CD4-positive, alpha-beta T cell (primary cell): Measurements from ENCODE around the gene SLC24A3. TPM values are rescaled to one million over a fixed set of nuclear protein-coding genes. Genes with fewer than 3 reads are reported as not detected.

Experiments used
- ATAC-seq: fragments of 200-7000 bp; cut with Tn5 transposase; one replicate; pipeline ENCODE4 v1.10.0; 2022; ENCODE audit warnings: mild to moderate bottlenecking; ENCODE audit not compliant: poor library complexity
- CTCF ChIA-PET: fragments of 350-600 bp; sonication (Branson Sonifier 250); formaldehyde crosslinking; loops from one replicate; lab custom pipeline; 2021; ENCODE audit warnings: antibody characterized with exemption, inconsistent platforms; lab: Charles Lee
- POLR2A ChIA-PET: fragments of 350-600 bp; sonication (Branson Sonifier 250); formaldehyde crosslinking; loops from one replicate; lab custom pipeline; 2021; ENCODE audit warnings: antibody characterized with exemption, inconsistent platforms; lab: Charles Lee
- DNase-seq, 14 experiments: peaks; one replicate each; pipeline ENCODE4 v3.0.0-alpha.2; 2013 to 2020; ENCODE audit warnings: mixed read lengths in 2 of 14
- H3K27ac ChIP-seq, 2 donors: one replicate each; pipeline versions ENCODE4 v1.5.1 to v1.7.0; 2013; ENCODE audit warnings: low read length in 2 of 2, low read depth in 1 of 2, mild to moderate bottlenecking in 1 of 2
- H3K27me3 ChIP-seq, 2 experiments: 1 replicate in 1 of 2; 2 replicates in 1 of 2; pipeline versions ENCODE4 v1.6.1 to v1.7.0; 2013; ENCODE audit warnings: low read length in 2 of 2, control low read depth in 1 of 2, mild to moderate bottlenecking in 1 of 2, moderate library complexity in 1 of 2; ENCODE audit not compliant: insufficient read depth in 2 of 2, control insufficient read depth in 1 of 2
- H3K36me3 ChIP-seq: one replicate; pipeline ENCODE4 v1.6.1; 2013; ENCODE audit warnings: low read length, control low read depth; ENCODE audit not compliant: insufficient read depth
- H3K4me1 ChIP-seq: one replicate; pipeline ENCODE4 v1.6.1; 2013; ENCODE audit warnings: low read length, control low read depth; ENCODE audit not compliant: insufficient read depth
- H3K4me3 ChIP-seq: one replicate; pipeline ENCODE4 v1.5.1; 2013; ENCODE audit warnings: mild to moderate bottlenecking, low read length, moderate library complexity
- H3K9me3 ChIP-seq, 2 experiments: 1 replicate in 1 of 2; 2 replicates in 1 of 2; pipeline versions ENCODE4 v1.6.1 to v1.7.0; 2013; ENCODE audit warnings: low read length in 2 of 2, mild to moderate bottlenecking in 2 of 2, control low read depth in 1 of 2, moderate library complexity in 1 of 2; ENCODE audit not compliant: control insufficient read depth in 1 of 2, insufficient read depth in 1 of 2
- H3K27ac Mint-ChIP-seq: one replicate; pipeline ENCODE4 v1.8.0; 2020; ENCODE audit warnings: mixed read lengths
- H3K27me3 Mint-ChIP-seq: one replicate; pipeline ENCODE4 v1.8.0; 2021; ENCODE audit warnings: mixed read lengths
- H3K36me3 Mint-ChIP-seq: one replicate; pipeline ENCODE4 v1.8.0; 2021; ENCODE audit warnings: low read depth, mixed read lengths
- H3K4me1 Mint-ChIP-seq: one replicate; pipeline ENCODE4 v1.8.0; 2021; ENCODE audit warnings: low read depth, mixed read lengths
- H3K4me3 Mint-ChIP-seq: one replicate; pipeline ENCODE4 v1.8.0; 2020; ENCODE audit warnings: mild to moderate bottlenecking, mixed read lengths
- H3K9me3 Mint-ChIP-seq: one replicate; pipeline ENCODE4 v1.8.0; 2020; ENCODE audit warnings: mixed read lengths
- intact Hi-C, 2 experiments: fragments of 100-400 bp; cut with DNase I in 1 of 2; cut with micrococcal nuclease in 1 of 2; formaldehyde crosslinking; loops; one replicate each; pipeline versions ENCODE4 v1.15.1 to v1.9.0; 2023 to 2025; cut with DNase I, micrococcal nuclease
- total RNA-seq, 174 experiments: library from RNA in 2 of 174; stranded (reverse) in 2 of 174; gene quantifications; one replicate each; pipeline ENCODE4 v1.2.3 and lab custom pipeline; 2021 to 2026
- TF ChIP-seq, protein P1 (sequence below): fragments of 200-600 bp; IDR thresholded peaks from one replicate; pipeline ENCODE4 v1.8.0; 2022; ENCODE audit warnings: antibody characterized with exemption, mild to moderate bottlenecking

SLC24A3 gene
- total RNA-seq, 2 experiments from 2014 or later, result not detected

DNA sequence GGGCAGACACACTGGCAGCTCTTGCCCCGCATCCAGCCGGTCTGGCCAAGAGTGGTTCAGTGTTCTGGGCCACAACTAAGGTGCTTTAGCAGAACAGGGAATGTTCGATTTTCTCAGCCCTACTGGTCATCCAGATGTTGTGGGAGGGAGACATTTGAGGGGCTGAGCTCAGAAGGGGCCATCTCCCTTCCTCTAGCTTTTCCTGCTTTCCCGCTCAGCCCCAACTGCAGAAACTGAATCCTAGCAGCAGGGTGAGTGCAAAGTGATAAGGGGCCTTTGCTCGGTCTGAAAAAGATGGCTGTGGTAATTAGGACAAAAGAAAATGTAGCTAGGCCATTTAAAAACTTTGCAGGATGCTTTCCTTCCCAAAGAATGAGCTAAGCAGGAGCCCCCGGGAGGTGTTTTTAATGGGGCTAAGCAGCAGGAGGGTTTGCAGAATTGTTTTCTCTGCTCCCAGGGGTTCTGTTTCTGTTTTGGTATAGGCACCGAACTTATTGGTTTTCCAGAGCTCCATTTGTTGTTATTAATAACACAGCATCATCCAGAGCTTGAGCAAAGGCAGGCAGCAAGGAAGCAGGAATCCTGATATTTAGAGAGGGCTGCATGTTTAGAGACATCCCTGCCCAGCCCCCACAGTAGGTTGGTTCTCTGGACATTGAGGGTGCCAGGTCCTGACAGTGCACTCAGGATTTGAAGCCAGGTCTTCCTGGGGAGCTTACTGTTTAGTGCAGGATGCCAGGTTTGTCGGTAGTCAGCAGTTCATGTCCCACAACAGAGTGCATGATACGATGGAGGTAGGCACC lies 210.9 kb downstream of the SLC24A3 start:
- POLR2A ChIA-PET, result no interaction called here
- Histone ChIP-seq H3K36me3 (no peaks in the 10 kb centered on the region), H3K27me3 (no peaks in the 10 kb centered on the region), H3K9me3 (peaks cover 0 to 15% of the 10 kb centered on the region in 2 experiments), H3K27ac (no peak overlapping the region), H3K4me1 (no peaks in the 10 kb centered on the region), H3K4me3 (no peak overlapping the region)
- ATAC-seq, result no peak
- intact Hi-C loops, result no loop called here
- Mint-ChIP-seq H3K9me3 (peaks cover 8% of the 10 kb centered on the region), H3K4me1 (no peaks in the 10 kb centered on the region), H3K27me3 (no peaks in the 10 kb centered on the region), H3K4me3 (no peak overlapping the region), H3K27ac (no peak overlapping the region), H3K36me3 (no peaks in the 10 kb centered on the region)
- TF ChIP-seq, protein P1, sequence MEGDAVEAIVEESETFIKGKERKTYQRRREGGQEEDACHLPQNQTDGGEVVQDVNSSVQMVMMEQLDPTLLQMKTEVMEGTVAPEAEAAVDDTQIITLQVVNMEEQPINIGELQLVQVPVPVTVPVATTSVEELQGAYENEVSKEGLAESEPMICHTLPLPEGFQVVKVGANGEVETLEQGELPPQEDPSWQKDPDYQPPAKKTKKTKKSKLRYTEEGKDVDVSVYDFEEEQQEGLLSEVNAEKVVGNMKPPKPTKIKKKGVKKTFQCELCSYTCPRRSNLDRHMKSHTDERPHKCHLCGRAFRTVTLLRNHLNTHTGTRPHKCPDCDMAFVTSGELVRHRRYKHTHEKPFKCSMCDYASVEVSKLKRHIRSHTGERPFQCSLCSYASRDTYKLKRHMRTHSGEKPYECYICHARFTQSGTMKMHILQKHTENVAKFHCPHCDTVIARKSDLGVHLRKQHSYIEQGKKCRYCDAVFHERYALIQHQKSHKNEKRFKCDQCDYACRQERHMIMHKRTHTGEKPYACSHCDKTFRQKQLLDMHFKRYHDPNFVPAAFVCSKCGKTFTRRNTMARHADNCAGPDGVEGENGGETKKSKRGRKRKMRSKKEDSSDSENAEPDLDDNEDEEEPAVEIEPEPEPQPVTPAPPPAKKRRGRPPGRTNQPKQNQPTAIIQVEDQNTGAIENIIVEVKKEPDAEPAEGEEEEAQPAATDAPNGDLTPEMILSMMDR, result no peak
- CTCF ChIA-PET, result no interaction called here
- no peak for DNase-seq

DNA sequence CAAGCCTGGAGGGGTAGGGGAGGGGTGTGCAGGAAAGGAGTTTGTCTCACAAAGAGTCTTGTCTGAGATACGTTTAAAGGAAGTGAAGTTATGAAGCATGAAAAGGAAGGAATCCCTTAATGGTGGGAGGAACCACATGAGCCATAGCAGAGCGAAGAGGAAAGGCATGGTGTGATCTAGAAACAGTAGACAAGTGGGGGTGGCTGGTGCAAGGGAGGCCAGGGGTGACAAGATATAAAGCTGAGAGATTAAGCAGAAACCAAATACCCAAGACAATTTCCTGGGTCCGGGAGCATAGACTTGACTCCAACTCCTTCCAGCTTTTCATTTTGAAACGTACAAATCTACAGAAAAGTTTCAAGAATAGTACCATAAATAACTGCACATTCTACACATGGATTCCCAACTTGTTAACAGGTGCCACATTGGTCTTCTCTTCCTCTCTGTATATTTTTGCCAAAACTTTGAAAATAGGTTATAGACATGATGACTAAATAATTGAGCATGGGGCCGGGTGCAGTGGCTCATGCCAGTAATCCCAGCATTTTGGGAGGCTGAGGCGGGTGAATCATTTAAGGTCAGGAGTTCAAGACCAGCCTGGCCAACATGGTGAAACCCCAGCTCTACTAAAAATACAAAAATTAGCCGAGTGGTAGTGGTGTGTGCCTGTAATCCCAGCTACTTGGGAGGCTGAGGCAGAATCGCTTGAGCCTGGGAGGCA lies 211.6 kb downstream of the SLC24A3 start:
- Histone ChIP-seq H3K27me3 (no peaks in the 10 kb centered on the region), H3K9me3 (peaks cover 0 to 15% of the 10 kb centered on the region in 2 experiments), H3K4me1 (no peaks in the 10 kb centered on the region), H3K36me3 (no peaks in the 10 kb centered on the region), H3K4me3 (no peak overlapping the region), H3K27ac (no peak overlapping the region)
- intact Hi-C loops, result no loop called here
- CTCF ChIA-PET, result no interaction called here
- no peaks in the 10 kb centered on the region for H3K36me3 Mint-ChIP-seq
- peaks cover 4% of the 10 kb centered on the region for H3K9me3 Mint-ChIP-seq
- TF ChIP-seq, protein P1, result no peak
- POLR2A ChIA-PET, result no interaction called here
- no peak overlapping the region for H3K4me3 Mint-ChIP-seq
- H3K4me1 Mint-ChIP-seq, result no peaks in the 10 kb centered on the region
- DNase-seq (no peak), ATAC-seq (no peak)
- no peak overlapping the region for H3K27ac Mint-ChIP-seq
- H3K27me3 Mint-ChIP-seq, result no peaks in the 10 kb centered on the region

DNA sequence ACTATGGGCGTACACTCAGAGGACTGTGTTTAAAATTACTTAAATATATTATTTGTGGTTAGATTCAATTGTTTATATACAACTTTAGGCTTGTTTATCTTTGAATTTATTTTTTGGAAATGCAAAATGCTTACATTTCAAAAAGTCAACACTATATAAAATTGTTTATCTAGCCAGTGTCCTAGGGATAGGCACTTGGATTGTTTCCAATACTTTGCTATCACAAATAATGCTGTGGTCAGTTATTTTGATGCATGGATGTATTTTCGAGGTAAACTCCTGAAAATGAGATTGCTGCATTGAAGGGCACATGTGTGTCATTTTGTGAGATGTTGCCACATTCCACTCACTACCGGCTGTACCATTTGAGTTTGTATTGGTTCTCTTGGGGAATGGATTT lies 213.9 kb downstream of the SLC24A3 start:
- no peaks in the 10 kb centered on the region for H3K36me3 Mint-ChIP-seq
- Histone ChIP-seq H3K27me3 (no peaks in the 10 kb centered on the region), H3K9me3 (peaks cover 0 to 12% of the 10 kb centered on the region in 2 experiments), H3K27ac (no peak overlapping the region), H3K4me3 (no peak overlapping the region), H3K36me3 (no peaks in the 10 kb centered on the region), H3K4me1 (no peaks in the 10 kb centered on the region)
- no peak overlapping the region for H3K27ac Mint-ChIP-seq
- ATAC-seq (no peak), DNase-seq (no peak)
- POLR2A ChIA-PET, result no interaction called here
- H3K4me3 Mint-ChIP-seq, result no peak overlapping the region
- CTCF ChIA-PET, result no interaction called here
- H3K27me3 Mint-ChIP-seq, result no peaks in the 10 kb centered on the region
- H3K4me1 Mint-ChIP-seq, result no peaks in the 10 kb centered on the region
- H3K9me3 Mint-ChIP-seq, result peaks cover 2% of the 10 kb centered on the region
- intact Hi-C loops, result no loop called here
- TF ChIP-seq, protein P1, result no peak
